GM18508 (cell line): Measurements from ENCODE around the gene DNAH6.

ENCODE experiments used
- ATAC-seq: cut with Tn5 transposase; IDR thresholded peaks from one replicate; pipeline ENCODE4 v1.9.1; 2021; ENCODE audit warnings: moderate number of reproducible peaks; ENCODE audit not compliant: insufficient read depth, unreplicated experiment

DNAH6 gene

GRCh38 chr2:84785950-84786349 is 269.7 kb downstream of the DNAH6 start:
- no peak for ATAC-seq

DNA sequence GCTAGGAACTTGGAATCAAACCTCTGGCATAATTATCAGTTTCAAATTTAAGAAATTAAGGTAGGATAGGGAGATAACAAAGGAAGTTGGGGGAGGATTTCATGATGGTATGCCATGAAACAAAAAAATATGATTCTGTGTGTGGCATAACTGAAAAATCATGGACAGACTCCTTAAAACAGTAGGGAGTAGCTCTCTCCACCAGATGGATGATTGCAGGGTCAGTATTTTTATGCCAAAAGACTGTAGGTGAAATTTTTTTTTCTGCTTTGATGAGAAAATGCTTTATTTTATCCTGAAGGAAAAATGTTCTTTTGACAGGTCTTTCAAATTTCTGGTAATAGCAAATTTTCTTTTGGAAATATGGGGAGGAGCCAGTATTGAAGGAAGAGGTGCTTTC is 270.3 kb downstream of the DNAH6 start:
- ATAC-seq = no peak

DNA sequence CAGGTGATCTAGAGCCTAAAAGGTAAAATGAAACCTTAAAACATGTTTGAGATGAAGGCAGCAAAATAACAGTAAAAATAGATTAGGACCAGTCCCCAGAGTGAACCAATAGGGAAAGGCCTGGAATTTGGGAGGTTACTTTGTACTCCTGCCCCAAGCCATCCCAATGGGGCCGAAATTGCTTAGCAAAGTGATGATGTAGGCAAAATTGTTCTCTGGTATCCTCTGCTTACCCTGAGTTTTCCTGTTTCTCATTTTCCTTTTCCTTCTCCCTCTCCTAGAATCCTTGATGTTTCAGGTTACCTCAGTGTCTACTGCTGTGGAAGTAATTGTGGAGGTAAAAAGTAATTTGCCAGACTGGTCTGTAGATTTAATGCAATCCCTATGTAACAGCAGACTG is 271.7 kb downstream of the DNAH6 start:
- ATAC-seq = no peak

DNA sequence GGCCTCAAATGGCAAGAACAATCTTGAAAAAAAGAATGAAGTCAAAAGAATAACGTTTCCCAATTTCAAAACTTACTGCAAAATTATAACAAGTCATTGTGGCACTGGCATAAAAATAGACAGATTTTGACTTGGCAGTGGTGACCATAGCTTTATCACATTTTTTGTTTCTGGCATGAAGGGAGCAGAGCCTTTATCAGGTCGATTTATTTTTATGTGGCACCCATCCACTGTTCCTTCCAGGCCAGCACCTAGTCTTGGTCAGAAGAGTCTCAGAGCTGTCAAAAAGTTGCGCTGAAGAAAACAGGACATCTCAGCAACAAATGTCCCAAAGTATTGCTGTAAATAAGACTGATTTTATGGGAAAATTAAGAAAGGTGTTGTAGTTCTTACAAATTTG is 272.2 kb downstream of the DNAH6 start:
- ATAC-seq = no peak

DNA sequence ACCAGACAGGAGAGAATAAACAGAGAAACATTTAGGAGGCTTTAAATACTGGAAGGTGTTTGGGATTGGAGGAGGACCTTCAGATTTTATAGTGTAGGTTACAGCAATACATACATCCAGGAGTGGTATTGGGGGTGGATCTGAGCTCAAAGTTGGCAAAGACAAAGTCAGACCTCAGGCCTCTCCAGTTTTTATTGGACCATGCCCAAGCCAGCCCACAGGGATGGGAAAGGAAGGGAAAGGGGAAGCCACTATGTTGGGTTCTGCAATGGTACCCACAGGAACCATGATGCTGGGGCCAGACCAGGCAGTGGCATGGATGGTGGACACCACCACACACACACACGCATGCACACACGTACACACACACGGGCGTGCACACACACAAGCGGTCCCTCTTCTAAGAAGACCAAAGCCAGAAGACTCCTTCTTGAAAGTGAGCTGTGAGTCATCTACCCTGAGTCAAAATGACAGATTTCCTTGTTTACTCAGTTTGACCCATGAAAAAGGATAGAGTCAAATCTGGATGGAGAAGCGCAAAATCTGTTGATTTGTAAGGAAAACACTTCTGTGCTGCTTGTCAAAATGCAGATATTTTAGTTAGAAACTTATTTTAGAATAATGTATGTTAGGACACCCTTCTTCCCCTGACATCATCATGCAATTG is 276.7 kb downstream of the DNAH6 start:
- no peak for ATAC-seq

DNA sequence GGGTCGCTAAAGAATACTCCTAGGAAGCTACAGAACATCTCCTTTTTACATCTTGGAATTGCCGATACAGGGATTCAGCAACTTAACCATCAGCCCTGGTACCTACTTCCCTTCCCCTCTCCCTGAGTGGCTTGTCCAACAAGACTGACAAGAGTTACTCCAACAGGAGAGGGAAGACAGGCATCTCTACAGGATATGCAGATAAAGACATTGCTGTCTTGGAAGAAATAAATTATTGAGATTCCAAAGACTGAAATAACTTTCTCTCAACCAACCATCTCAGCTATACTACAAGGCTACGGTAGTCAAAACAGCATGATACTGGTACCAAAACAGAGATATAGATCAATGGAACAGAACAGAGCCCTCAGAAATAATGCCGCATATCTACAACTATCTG is 277.3 kb downstream of the DNAH6 start:
- no peak for ATAC-seq

- no peak for ATAC-seq
Measured at GRCh38 chr2:84796798-84797197, 280.5 kb downstream of the DNAH6 start.

- no peak for ATAC-seq
Measured at GRCh38 chr2:84797271-84797670, 281.0 kb downstream of the DNAH6 start.

DNA sequence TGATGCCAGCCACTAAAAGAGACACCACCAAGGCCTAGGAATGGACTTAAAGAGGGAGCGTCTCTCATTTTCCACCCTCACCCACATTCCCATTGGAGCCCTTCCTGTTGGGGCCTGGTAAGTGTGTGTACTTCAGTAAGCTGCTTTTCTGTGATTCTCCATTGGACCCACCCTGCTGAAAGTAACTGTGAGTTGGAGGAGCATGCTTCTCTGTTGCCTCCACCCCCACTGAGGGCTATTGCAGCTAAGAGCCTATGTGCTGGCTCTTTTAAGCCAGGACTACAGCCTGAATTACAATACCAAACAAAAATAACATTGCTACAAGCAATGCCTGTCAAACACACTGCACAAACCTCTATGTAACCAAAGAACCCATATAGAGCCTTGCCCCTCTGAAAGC is 283.5 kb downstream of the DNAH6 start:
- ATAC-seq = no peak

DNA sequence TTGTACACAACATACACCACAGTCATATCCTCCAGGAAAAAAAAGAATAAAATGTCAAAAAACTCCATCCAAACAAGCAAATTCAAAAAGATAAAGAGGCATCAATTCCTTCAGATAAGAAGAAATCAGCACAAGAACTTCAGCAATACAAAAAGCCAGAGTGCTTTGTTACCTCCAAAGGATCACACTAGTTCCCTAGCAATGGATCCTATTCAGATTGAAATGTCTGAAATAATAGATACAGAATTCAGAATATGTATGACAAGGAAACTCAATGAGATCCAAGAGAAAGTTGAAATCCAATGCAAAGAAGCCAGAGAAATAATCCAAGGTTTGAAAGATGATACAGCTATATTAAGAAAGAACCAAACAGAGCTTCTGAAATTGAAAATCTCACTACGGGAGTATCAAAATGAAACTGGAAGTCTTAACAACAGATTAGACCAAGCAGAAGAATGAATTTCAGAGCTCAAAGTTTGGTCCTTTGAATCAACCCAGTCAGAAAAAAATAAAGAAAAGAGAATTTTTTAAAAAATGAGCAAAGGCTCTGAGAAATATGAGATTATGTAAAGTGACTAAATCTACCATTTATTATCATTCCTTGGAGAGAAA is 284.0 kb downstream of the DNAH6 start:
- ATAC-seq = peak; percentile 69

- no peak for ATAC-seq
Measured at GRCh38 chr2:84801811-84802210, 285.5 kb downstream of the DNAH6 start.

DNA sequence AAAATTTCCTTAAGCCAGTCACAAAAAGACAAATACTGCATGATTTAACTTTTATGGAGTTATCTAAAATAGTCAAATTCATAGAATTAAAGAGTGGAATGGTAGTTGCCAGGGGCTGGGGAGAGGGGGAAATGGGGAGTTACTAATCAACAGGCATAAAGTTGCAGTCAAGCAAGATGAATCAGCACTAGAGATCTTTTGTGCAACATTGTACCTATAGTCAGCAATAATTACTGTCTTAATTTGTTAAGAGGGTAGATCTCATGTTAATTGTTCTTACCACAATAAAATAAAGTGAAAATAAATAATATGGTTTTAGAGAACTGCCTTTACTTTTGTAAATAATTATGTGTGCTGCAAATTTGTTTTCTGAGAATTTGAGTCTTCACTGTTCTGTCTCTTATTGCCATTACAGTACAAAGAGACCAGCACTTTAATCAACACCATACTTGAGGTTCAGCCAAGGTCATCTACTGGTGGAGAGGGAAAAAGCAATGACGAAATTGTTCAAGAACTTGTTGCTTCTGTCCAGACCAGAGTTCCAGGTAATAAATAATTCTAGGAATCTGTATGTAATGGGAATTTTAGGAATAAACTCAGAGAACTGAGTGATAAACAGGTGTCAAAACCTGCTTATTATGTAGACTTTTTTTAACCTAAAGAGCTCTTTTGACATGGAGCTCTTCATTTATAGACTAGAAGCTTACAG is 289.1 kb downstream of the DNAH6 start:
- ATAC-seq = no peak

DNA sequence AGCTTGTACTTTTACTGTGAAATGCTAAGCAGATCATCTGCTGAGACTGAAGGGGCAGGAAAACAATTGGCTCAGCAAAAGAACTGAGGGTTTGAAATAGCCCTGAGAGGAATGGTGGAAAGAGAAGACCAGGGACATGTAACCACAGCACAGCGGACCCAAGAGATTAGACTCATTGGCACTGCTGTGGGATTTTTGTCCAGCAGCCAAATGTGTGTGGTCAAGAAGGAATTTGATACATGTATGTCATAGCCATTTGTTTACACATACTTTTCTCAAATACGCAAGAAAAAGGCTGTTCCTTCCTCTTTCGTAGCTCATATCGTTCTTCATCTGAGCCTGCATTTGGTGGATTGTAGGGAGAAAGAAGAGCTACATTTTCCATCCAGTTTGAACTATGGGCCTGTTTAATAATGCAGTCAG is 290.8 kb downstream of the DNAH6 start:
- no peak for ATAC-seq

GRCh38 chr2:84808279-84808678 is 292.0 kb downstream of the DNAH6 start:
- ATAC-seq = no peak

- no peak for ATAC-seq
Measured at GRCh38 chr2:84811839-84812431, 295.6 kb downstream of the DNAH6 start.

DNA sequence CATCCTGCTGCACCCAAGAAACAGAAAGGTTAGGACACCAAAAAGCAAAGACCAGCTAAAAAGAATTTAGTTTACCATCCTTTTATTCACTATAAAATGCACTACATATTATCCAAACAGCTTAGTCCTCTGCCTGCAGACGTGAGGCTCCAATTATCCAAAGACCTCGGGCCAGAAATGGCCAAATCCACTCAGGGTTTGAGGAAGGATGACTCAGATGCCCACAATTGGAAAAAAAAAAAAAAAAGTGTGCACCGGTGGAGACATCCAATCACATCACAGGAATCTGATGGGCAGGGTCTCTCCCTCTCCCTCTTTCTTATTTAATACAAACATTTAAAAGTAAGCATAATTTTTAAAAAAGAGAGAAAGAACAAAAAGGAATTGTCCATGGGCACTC is 298.8 kb downstream of the DNAH6 start:
- ATAC-seq = no peak

DNA sequence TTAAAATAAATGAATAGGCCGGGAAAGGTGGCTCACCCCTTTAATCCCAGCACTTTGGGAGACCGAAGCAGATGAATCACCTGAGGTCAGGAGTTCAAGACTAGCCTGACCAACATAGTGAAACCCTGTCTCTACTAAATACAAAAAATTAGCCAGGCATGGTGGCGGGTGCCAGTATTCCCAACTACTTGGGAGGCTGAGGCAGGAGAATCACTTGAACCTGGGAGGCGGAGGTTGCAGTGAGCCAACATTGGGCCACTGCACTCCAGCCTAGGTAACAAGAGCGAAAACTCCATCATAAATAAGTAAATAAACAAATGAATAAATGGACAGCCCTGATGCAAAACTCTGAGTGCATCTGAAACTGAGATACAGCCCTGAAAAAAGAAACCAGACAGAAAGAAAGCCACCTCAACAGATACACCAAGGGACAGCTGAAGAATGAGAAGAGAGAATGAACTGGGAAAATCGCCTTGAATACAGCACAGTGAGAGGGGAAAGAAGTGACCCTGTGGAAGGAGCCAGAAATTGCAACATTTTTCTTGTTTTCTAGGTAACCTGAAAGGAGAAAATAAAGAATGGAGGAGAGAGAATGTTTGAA is 300.2 kb downstream of the DNAH6 start:
- peak; percentile 44 for ATAC-seq

GRCh38 chr2:84817239-84817655 is 300.9 kb downstream of the DNAH6 start:
- ATAC-seq = peak; percentile 91

DNA sequence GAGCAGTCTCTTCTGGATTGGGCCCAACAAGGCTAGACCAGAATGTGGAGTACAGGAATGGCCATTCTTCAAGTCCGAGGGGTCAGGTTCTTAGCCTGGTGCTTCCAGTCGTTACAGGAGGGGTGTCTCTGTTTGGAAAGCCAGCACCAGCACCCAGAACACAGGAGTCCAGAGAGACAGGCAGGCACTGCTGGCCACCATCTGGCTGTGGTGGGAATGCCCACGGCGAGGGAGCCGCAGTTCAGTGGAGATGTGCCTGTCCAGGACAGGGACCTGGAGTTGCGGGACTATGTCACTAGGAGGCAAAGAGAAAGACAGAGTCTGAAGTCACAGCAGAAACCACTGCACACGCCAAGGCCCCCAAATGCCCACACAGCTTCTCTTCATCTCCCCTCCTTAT is 305.5 kb downstream of the DNAH6 start:
- ATAC-seq = no peak

DNA sequence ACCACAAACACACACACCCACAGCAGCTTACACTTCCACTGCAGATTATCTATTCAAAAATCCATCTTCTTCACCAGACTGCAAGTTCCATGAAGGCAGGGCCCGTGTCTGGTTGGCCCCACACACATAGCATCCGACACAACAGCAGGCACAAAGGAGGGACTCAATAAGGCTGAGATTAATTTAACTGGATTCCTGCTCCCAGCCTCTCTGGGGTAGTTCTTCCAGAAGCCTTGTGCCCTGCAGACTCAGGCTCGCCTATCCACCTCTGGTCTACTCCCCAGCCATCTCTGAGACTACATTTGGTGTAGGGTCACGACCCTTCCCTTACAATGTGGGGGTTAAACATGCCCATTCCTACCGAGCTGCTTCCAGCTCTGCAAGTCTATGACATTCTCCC is 306.9 kb downstream of the DNAH6 start:
- ATAC-seq = no peak

GRCh38 chr2:84823788-84824187 is 307.5 kb downstream of the DNAH6 start:
- no peak for ATAC-seq
